IgD-negative memory B cell (primary cell): ENCODE results near the gene GLI3. TPM values are rescaled to one million over a fixed set of nuclear protein-coding genes. Genes with fewer than 3 reads are reported as not detected.

Source experiments
- H3K27ac Mint-ChIP-seq, 3 donors: one replicate each; pipeline ENCODE4 v1.8.0; 2020 to 2022; ENCODE audit warnings: mild to moderate bottlenecking in 3 of 3, mixed read lengths in 3 of 3, moderate library complexity in 1 of 3
- H3K27me3 Mint-ChIP-seq: one replicate; pipeline ENCODE4 v1.8.0; 2021; ENCODE audit warnings: mixed read lengths
- H3K36me3 Mint-ChIP-seq: one replicate; pipeline ENCODE4 v1.8.0; 2020; ENCODE audit warnings: mild to moderate bottlenecking, mixed read lengths
- H3K4me1 Mint-ChIP-seq, 3 donors: one replicate each; pipeline ENCODE4 v1.8.0; 2020 to 2022; ENCODE audit warnings: mixed read lengths in 3 of 3, mild to moderate bottlenecking in 1 of 3
- H3K4me3 Mint-ChIP-seq, 4 donors: one replicate each; pipeline ENCODE4 v1.8.0; 2020 to 2022; ENCODE audit warnings: mild to moderate bottlenecking in 4 of 4, mixed read lengths in 4 of 4, moderate library complexity in 3 of 4
- H3K9me3 Mint-ChIP-seq, 3 donors: one replicate each; pipeline ENCODE4 v1.8.0; 2020 to 2021; ENCODE audit warnings: mixed read lengths in 3 of 3, mild to moderate bottlenecking in 1 of 3
- polyA plus RNA-seq: library from polyadenylated mRNA; unstranded; fragments of 300-500 nt; fragmentation: Illumina TruSeq; gene quantifications from one replicate; pipeline ENCODE4 v1.2.3, GENCODE V29; 2021

The GLI3 gene
- polyA plus RNA-seq, 1 donor from 2014 or later, result not detected

- H3K27me3 Mint-ChIP-seq, result peaks cover 6% of the 10 kb centered on the region
- no peaks in the 10 kb centered on the region for H3K36me3 Mint-ChIP-seq
- H3K9me3 Mint-ChIP-seq, result peaks cover 0 to 2% (median 0%) of the 10 kb centered on the region in 3 donors
- H3K27ac Mint-ChIP-seq, result peak overlapping the region in 1 of 3 donors; percentile 12
- no peaks in the 10 kb centered on the region for H3K4me1 Mint-ChIP-seq
- no peak overlapping the region for H3K4me3 Mint-ChIP-seq
These were observed 98.3 kb downstream of the GLI3 start for GRCh38 chr7:42138691-42139090.

DNA sequence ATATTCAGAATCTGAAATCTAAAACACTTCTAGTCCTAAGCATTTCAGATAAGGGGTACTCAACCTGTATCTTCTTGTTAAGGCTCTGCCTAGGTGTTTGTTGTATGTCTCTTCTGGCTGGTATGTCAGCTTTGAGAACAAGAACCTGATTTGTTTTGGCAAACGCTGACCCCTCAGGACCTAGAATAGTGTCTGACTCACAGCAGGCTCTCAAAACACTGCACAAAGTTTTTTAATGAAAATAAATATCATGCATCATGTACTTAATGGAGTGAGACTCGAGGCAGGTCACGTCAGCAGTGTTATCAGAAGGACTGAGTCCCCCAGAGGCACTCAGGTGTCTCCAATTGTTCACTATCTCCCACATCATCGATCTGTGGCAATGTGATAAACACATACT lies 99.1 kb downstream of the GLI3 start:
- Mint-ChIP-seq H3K4me1 (no peaks in the 10 kb centered on the region), H3K27ac (no peak overlapping the region), H3K27me3 (peaks cover 6% of the 10 kb centered on the region), H3K36me3 (no peaks in the 10 kb centered on the region), H3K9me3 (peaks cover 0 to 2% (median 0%) of the 10 kb centered on the region in 3 donors), H3K4me3 (no peak overlapping the region)

GRCh38 chr7:42137431-42137830 lies 99.6 kb downstream of the GLI3 start:
- Mint-ChIP-seq H3K36me3 (no peaks in the 10 kb centered on the region), H3K4me1 (no peaks in the 10 kb centered on the region), H3K4me3 (no peak overlapping the region), H3K9me3 (peaks cover 0 to 2% (median 0%) of the 10 kb centered on the region in 3 donors), H3K27me3 (peaks cover 6% of the 10 kb centered on the region), H3K27ac (no peak overlapping the region)

- Mint-ChIP-seq H3K36me3 (no peaks in the 10 kb centered on the region), H3K9me3 (no peaks in the 10 kb centered on the region), H3K27me3 (peaks cover 5% of the 10 kb centered on the region), H3K27ac (no peak overlapping the region), H3K4me1 (no peaks in the 10 kb centered on the region), H3K4me3 (no peak overlapping the region)
These were observed 101.3 kb downstream of the GLI3 start for GRCh38 chr7:42135728-42136127.

- H3K27me3 Mint-ChIP-seq, result no peaks in the 10 kb centered on the region
- H3K27ac Mint-ChIP-seq, result no peak overlapping the region
- no peaks in the 10 kb centered on the region for H3K4me1 Mint-ChIP-seq
- no peak overlapping the region for H3K4me3 Mint-ChIP-seq
- peaks cover 0 to 5% (median 0%) of the 10 kb centered on the region in 3 donors for H3K9me3 Mint-ChIP-seq
- no peaks in the 10 kb centered on the region for H3K36me3 Mint-ChIP-seq
These were observed 102.6 kb downstream of the GLI3 start for GRCh38 chr7:42134276-42134876.

- H3K36me3 Mint-ChIP-seq, result no peaks in the 10 kb centered on the region
- no peak overlapping the region for H3K4me3 Mint-ChIP-seq
- H3K27ac Mint-ChIP-seq, result no peak overlapping the region
These were observed 103.7 kb downstream of the GLI3 start for GRCh38 chr7:42133321-42133720.

GRCh38 chr7:42128703-42129102 lies 108.3 kb downstream of the GLI3 start:
- Mint-ChIP-seq H3K27me3 (no peaks in the 10 kb centered on the region), H3K36me3 (no peaks in the 10 kb centered on the region), H3K9me3 (peaks cover 0 to 5% (median 2%) of the 10 kb centered on the region in 3 donors), H3K27ac (no peak overlapping the region), H3K4me1 (no peaks in the 10 kb centered on the region), H3K4me3 (no peak overlapping the region)

More at GRCh38 chr7:42133321-42133720, 103.7 kb downstream of the GLI3 start:
- no peaks in the 10 kb centered on the region for H3K4me1 Mint-ChIP-seq
- no peaks in the 10 kb centered on the region for H3K27me3 Mint-ChIP-seq
- peaks cover 0 to 5% (median 0%) of the 10 kb centered on the region in 3 donors for H3K9me3 Mint-ChIP-seq

DNA sequence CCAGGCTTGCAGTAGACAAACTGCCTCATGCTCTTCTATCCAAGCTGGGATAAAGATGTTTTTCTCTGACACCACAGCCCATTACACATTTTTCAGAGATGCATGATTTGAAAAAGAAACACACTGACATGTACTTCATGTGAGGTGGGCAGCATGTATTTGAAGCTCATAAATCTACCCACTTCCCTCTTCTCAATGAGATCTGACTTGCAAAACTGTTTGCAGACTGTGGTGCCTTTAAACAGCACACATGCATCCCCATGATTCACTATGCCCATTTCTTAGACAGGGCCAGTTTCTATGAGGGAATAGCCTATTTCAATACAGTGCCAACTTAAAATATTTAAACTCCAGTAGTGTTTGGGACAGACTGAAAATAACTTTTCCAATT lies 109.8 kb downstream of the GLI3 start:
- Mint-ChIP-seq H3K36me3 (no peaks in the 10 kb centered on the region), H3K9me3 (peaks cover 0 to 5% (median 2%) of the 10 kb centered on the region in 3 donors), H3K4me3 (no peak overlapping the region), H3K27ac (no peak overlapping the region), H3K4me1 (no peaks in the 10 kb centered on the region), H3K27me3 (no peaks in the 10 kb centered on the region)

GRCh38 chr7:42126475-42127231 lies 110.4 kb downstream of the GLI3 start:
- peaks cover 0 to 5% (median 2%) of the 10 kb centered on the region in 3 donors for H3K9me3 Mint-ChIP-seq
- no peaks in the 10 kb centered on the region for H3K36me3 Mint-ChIP-seq
- H3K27ac Mint-ChIP-seq, result no peak overlapping the region
- H3K4me3 Mint-ChIP-seq, result no peak overlapping the region
- no peaks in the 10 kb centered on the region for H3K4me1 Mint-ChIP-seq
- H3K27me3 Mint-ChIP-seq, result no peaks in the 10 kb centered on the region

DNA sequence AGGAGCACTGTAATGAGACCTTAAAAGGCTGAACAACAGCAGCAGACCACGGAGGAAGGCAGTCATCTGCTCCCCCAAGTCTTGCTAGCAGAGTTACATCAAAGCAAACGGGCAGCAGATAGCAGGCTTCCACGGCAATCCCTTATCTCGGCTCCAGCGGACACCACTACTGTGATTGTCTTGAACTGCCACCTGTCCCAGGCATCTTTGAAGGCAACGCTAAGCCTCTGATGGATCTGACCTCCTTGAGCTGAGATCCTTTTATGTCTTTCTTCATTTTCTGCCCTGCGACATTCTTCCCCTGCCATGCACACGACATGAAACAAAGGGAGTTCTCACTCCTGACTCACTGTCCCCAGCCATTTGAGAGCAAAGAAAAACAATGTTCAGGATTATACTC lies 111.7 kb downstream of the GLI3 start:
- Mint-ChIP-seq H3K9me3 (peaks cover 0 to 3% (median 2%) of the 10 kb centered on the region in 3 donors), H3K27ac (no peak overlapping the region), H3K4me3 (no peak overlapping the region)

DNA sequence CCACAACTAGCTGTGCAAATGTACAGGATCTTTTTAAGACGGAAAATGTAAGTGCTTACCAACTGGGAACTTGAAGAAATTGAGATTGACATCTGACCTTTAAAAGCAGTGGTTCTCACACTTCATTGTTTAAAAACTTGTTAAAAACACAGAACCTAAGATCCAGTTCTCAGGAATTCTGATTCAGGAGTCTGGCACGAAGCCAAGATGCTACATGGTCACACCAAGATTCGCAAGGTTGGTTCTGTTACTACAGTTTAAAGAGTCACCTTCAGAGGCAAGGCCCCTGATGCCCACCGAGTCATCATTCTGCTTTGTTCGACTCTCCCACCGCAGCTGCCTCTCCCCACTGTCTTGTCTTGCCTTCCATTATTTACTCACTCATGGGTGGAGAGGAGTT lies 113.3 kb downstream of the GLI3 start:
- H3K27ac Mint-ChIP-seq, result no peak overlapping the region

More for the DNA sequence above, 111.7 kb downstream of the GLI3 start:
- Mint-ChIP-seq H3K36me3 (no peaks in the 10 kb centered on the region), H3K4me1 (no peaks in the 10 kb centered on the region), H3K27me3 (no peaks in the 10 kb centered on the region)

GRCh38 chr7:42120191-42120590 lies 116.8 kb downstream of the GLI3 start:
- Mint-ChIP-seq H3K9me3 (peaks cover 0 to 2% (median 0%) of the 10 kb centered on the region in 3 donors), H3K4me1 (no peaks in the 10 kb centered on the region), H3K27ac (no peak overlapping the region), H3K36me3 (no peaks in the 10 kb centered on the region), H3K27me3 (no peaks in the 10 kb centered on the region), H3K4me3 (no peak overlapping the region)

More for the DNA sequence above, 113.3 kb downstream of the GLI3 start:
- Mint-ChIP-seq H3K36me3 (no peaks in the 10 kb centered on the region), H3K4me3 (no peak overlapping the region), H3K4me1 (no peaks in the 10 kb centered on the region), H3K27me3 (no peaks in the 10 kb centered on the region), H3K9me3 (peaks cover 0 to 2% (median 0%) of the 10 kb centered on the region in 3 donors)

- no peaks in the 10 kb centered on the region for H3K27me3 Mint-ChIP-seq
These were observed 119.8 kb downstream of the GLI3 start for GRCh38 chr7:42117201-42117600.

GRCh38 chr7:42115795-42116194 lies 121.2 kb downstream of the GLI3 start:
- no peak overlapping the region for H3K27ac Mint-ChIP-seq
- H3K27me3 Mint-ChIP-seq, result no peaks in the 10 kb centered on the region
- H3K36me3 Mint-ChIP-seq, result no peaks in the 10 kb centered on the region
- H3K4me1 Mint-ChIP-seq, result no peaks in the 10 kb centered on the region
- peaks cover 0 to 2% (median 0%) of the 10 kb centered on the region in 3 donors for H3K9me3 Mint-ChIP-seq
- no peak overlapping the region for H3K4me3 Mint-ChIP-seq

More at GRCh38 chr7:42117201-42117600, 119.8 kb downstream of the GLI3 start:
- H3K36me3 Mint-ChIP-seq, result no peaks in the 10 kb centered on the region
- H3K4me1 Mint-ChIP-seq, result no peaks in the 10 kb centered on the region
- no peak overlapping the region for H3K27ac Mint-ChIP-seq
- no peak overlapping the region for H3K4me3 Mint-ChIP-seq
- H3K9me3 Mint-ChIP-seq, result peaks cover 0 to 2% (median 0%) of the 10 kb centered on the region in 3 donors

DNA sequence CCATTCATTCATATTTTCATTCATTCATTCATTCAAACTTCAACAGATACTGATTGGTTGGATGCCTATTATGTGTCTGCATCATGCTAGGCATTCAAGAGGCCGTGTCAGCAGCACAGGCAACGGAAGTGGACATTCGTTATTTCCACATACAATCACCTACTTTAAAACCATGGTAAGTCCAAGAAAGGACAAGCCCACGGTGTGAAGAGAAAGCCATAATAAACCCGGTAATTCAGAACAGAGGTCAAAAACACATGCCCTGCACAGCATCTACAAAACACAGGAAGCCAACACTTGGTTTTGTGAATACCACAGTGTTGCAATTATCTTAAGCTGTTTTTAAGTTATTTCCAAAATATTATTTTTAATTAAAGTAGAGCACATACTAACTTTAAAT lies 126.7 kb downstream of the GLI3 start:
- H3K27me3 Mint-ChIP-seq, result peaks cover 3% of the 10 kb centered on the region
- H3K36me3 Mint-ChIP-seq, result no peaks in the 10 kb centered on the region
- no peak overlapping the region for H3K27ac Mint-ChIP-seq
- H3K9me3 Mint-ChIP-seq, result peaks cover 0 to 2% (median 0%) of the 10 kb centered on the region in 3 donors
- H3K4me1 Mint-ChIP-seq, result no peaks in the 10 kb centered on the region
- no peak overlapping the region for H3K4me3 Mint-ChIP-seq
